NCI-H524 (cell line): Measurements from ENCODE around the gene EEF2KMT.
"Not testable (repeated sequence)": the region's sequence is repeated elsewhere in the genome, so short reads cannot be mapped to it uniquely, and the experiment has no call there.

ENCODE experiments used
- DNase-seq, 2 experiments: peaks; one replicate each; lab custom pipeline; 2025; lab: John Stamatoyannopoulos, UW

The EEF2KMT gene

DNA sequence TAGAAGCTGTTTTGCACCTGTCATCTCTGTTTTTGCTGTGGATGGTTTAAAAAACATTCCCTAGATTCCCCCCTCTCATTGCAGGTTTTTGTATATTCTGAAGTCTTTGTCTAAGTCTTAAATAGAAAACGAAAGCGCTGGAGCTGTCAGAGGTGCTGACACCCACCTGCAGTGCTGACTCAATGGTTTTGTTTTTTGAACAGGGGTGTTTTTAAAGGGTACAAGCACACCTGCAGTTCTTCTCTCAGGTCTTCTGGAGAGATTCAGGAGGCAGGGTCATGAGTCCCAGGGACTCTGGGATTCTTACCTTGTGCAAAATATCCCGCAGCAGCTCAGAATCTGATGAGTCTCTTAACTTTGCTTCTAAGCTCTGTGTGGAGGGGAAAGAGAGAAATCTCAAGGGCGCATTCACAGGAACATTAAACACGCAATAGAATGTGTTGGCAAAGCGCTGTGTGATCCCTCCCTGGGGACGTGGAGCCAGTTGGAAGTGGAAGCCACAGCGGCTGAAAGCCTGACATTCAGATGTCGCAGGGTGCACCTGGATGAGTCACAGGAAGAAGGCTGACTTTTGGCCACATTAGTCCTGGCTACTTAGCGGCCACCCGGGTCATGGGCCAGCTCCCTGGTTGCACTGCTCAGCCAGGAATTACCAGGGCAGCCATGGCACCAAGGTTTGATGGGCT is 2.3 kb downstream of the EEF2KMT start:
- DNase-seq = not testable (repeated sequence)

DNA sequence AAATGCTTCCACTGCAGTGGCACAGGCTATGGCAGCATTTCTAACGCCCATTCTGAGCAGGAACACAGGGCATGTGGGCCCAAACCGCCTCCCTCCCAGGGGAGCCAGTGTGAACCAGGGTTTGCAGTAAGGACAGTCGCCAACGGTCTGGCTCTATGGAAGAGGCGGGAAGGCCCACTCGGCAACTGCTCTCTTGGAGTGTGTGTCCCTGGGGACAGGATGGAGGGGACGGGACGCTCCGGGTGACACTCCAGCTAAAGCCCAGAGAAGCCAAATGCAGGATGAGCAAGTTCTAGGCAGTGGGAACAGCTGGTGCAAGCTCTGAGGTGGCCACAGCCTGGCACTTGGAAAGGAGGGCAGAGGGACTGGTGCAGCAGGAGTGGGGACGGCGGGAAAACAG is 3.8 kb downstream of the EEF2KMT start:
- DNase-seq = peak; percentile 81 to 91

DNA sequence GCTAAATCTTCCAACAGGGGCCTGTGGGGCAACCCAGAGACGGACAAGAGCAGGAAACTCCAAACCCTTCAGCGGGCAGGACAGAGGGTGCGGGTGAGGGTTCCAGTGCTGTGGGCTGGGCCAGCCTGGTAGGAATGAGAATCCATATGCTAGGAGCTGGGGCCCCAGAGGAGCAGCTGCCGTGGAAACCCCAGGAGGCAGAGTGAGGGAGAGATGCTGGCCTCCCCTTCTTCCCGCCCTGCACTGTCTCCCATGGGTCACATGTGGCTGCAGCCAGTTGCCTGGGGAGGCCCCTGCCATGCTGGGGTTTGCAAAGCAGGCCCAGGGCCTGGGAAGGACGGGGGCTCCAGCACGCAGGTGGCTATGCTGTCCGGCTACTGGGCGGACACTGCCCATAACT is 4.5 kb downstream of the EEF2KMT start:
- DNase-seq = peak in 1 of 2 experiments; percentile 20

DNA sequence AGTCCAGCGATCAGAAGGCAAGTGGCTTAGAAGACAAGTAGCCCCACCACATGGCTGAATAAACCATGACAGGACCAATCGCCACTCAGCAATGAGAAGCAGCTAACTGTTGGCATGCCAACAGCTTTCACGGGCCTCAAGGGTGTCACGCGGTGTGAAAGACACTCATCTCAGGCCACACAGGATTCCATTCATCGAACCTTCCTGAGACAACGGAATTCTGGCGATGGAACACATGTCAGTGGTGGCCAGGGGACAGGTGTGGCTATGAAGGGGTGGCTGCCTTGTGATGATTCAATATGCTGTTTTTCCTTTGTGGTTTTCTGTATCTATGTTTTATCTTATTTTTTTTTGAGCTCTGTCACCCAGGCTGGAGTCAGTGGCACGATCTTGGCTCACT is 7.0 kb downstream of the EEF2KMT start:
- DNase-seq = not testable (repeated sequence)

DNA sequence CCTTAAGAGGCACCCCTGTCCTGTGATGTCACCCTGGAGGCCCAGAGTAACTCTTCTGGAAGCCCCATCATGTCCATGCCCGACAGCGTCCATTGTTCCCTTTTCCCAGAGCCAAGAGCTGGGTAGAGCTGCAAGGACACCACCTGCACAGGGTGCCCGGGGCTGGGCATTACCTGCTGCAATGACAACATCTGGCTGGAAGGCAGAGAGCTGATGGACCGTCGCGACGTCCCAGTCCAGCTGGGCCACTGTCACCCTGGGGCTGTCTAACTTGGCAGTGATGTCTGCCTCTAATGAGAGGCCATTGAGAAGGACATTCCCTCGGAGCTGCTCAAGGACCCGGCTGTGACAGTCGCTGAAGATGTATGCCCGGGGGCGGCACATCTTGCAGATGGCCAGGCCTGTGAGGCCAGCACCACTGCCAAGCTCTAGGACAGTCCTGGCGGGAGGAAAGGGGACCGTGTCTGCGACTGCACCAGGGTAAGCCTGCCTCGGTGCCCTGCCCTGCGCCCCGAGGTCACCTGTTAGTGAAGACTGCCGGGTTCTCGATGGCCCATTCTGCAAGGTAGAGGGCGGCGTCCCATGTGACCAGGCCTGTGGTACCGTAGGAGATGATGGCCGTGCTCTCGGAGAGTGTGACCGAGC is 7.6 kb downstream of the EEF2KMT start:
- DNase-seq = not testable (repeated sequence)

DNA sequence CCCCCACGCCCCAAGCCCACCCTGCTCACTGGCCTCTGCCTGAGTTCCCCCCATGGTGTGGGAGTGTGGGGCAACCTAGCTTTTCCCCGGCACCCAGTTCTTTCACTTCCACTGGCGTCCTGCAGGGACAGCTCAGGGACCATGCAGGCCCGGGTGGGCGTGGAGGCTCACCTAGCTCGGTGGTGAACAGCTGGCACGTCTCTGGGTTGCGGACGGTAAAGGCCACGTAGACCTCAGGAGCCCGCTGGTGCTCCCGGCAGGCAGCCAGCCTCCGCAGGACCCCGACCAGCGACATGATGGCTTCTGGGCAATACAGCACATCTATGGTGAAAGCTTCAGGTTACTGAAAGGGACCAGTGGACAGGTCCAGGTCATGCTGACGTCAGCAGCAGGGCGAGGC is 8.7 kb downstream of the EEF2KMT start:
- DNase-seq = not testable (repeated sequence)

DNA sequence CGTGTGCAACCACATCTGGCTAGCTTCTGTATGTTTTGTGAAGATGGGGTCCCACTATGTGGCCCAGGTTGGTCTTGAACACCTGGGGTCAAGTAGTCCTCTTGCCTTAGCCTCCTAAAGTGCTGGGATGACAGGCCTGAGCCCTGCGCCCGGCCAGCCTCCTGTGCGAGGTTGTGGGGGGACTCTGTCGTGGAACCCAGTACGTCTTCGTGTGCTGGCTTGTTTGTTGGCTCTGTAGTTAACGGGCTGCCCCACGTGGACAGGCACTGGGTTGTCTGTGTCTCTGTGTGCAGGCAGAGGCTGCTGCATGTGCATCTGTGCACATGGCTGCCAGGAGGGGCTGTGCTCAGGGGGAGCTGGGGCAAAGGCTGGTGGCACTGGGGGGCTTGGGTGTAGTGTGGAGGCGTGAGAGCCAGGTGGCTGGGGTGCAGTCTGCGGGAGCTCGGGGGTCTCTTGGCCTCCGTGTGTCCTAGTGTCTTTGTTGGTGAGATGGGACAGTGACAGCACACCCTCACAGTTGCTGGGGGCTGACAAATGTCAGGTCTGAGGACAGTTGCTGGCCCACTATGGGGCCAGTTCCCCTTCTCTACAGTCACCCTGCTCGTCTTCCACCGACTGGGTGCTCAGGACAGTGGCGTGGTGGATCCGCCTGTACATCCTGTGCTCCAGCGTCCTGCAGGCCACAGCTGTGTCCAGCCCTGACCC is 9.4 kb downstream of the EEF2KMT start:
- DNase-seq = not testable (repeated sequence)

DNA sequence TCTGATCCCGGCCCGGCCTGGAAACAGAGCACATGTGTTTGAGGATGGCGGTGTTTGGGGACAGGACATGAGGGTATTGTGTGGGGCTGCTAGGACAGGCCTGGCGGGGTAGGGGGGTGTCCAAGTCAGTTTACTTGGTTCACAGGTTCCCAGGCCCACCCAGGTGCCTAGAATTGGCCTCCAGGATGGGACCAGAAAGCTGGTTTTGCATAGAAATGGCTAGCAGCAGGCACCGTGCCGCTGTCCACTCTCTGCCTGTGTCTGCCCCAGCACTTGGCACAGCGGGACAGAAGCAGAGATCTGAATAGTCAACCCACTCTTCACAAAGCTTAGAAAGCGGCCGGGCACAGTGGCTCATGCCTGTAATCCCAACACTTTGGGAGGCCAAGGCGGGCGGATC is 11.9 kb downstream of the EEF2KMT start:
- not testable (repeated sequence) for DNase-seq

DNA sequence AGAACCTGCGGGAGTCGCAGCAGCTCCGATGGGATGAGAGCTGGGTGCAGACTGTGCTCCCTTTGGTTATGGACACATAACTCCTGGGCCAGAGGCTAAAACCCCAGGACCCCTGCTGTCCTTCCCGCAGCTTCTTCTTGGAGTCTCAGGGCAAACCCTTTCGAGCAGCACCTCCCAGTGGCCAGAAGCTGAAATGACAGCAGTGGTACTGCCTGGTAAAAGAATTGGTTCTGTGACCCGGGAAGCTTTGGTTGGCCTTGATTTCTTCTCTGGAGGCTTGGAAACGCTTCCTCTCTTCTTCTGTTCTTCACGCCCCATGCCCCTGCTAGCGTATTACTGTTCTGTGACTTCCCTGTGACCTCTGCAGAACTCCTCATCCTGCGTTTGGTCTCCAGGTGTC is 12.8 kb downstream of the EEF2KMT start:
- DNase-seq = peak in 1 of 2 experiments; percentile 31

DNA sequence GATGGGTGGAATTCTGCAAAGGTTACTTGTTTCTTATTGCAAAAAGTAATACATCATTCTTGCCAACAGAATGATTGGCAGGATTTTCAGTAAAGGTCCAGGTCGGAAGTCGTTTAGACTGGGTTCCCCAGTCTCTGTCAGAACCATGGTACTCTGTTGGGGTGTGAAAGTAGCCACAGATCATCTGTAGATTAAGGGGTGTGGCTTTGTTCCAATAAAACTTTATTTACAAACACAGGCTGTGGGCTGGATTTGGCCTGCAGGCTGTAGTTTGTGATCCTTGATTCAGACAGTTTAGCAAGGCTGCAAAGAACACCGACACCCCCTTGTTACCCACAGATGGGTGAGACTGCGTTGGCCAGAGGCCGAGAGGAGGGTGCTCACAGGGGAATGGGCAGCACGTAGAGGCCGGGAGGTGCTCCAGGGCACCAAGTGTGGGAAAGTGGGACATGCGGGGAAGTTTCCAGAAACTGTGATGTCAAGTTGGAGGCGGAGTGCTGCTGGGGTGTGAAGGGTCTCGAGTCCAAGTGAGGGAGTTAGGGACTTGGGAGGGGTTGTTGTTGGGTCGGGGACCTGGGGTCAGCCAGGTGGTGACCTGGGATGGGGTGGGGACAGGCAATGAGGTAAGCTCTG is 13.4 kb downstream of the EEF2KMT start:
- DNase-seq = not testable (repeated sequence)

DNA sequence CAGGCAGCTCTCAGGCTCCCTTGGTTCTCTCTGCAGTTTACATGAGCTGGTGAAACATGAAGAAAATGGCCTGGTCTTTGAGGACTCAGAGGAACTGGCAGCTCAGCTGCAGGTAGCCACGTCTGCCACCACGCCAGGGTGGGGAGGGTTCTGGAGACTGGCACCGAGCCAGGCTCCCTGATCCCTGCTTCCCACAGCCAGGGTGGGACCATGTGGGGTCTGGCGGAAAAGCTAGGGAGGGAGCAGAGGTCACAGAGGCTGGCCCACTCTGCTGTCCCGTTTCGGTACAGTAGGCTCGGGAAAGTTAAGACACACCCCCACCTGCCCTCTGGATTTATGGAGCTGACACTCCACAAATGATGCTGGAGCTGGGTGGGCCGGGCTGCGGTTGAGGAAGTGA is 13.9 kb downstream of the EEF2KMT start:
- not testable (repeated sequence) for DNase-seq

DNA sequence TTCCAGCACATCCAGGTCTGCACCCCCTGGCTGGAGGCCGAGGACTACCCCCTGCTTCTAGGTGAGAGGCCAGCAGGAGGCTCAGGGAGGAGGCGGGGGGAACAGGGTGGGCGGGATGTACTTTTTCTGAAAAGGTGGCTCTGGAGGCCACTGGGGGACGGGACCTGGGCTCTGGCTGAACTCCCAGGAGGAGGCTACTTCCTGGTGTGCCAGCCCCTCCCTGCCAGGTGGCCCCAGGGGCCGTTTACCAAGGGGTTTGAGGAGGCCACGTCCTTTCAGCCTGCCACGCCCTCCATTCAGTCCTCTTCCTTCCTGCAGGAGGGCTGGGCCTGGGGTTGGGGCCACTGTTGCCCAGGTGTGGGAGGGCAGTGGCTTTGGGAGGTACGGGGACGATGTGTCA is 16.6 kb downstream of the EEF2KMT start:
- DNase-seq = not testable (repeated sequence)

DNA sequence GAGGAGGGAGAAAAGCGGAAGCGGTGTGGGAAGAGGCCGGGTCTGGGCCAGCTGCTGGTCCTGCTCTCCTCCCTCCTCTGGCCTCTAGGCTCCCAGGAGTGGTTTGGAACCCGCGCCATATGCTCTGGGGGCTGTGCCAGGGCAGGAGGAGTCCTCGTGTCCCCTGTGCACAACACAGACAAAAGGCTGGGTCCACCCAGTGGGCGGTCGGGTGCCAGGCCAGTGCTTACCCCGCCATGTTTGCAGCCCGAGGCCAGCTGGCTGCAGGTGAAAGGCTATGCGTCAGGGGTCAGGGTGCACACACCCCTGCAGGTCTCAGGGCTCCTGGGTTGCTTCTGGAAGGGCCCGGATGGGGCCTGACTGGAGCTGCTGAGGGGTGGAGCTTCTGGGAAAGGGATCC is 17.1 kb downstream of the EEF2KMT start:
- not testable (repeated sequence) for DNase-seq

DNA sequence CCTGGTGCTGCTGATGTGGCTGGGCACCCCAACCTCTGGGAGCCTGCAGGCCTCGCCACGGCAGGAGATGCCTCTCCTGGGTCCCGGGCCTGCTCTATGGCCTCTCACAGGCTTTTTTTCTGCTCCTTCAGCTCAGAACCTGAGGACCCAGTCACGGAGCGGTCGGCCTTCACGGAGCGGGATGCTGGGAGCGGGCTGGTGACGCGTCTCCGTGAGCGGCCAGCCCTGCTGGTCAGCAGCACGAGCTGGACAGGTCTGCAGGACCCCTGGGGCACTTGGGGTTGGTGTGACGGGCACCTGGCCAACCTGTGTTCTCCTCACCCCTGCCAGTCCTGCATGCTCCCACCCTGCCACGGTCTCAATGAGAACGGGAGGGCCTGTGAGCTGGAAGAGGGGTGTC is 19.0 kb downstream of the EEF2KMT start:
- no peak for DNase-seq

DNA sequence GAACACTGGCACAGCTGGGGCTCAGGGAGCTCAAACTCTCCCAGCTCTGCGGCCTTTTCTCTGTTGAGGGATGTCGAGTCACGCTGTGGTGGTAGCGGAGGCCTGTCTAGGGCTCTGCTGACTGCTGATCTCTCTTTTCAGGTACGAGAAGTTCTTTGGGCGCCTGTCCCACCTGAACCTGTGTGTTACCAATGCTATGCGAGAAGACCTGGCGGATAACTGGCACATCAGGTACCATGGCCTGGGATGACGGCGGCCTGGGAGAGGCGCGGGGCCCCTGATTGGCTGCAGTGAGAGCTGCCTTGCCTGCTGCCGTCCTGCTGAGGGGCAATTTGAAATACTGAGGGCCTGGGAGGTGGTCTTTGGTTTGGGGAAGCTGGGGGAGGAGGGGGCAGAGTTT is 20.3 kb downstream of the EEF2KMT start:
- DNase-seq = no peak

DNA sequence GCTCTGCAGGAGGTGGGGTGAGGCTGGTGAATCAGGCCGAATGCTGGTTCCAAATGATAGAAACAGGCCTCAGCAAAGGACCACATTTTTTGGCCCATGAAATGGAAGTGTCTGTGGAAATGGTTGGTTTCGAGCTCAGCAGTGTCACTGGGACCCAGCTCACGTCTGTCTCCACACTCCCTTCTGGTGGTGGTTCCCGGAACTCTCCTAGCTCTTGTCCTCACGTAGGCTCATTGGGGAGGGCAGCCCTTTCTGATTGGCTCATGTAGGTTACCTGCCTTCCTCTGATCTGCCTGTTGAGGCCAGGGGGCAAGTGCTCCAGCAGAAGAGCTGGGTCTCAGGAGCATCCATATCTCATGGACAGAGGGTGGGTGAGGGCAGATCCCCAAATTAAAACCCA is 22.0 kb downstream of the EEF2KMT start:
- DNase-seq = no peak

DNA sequence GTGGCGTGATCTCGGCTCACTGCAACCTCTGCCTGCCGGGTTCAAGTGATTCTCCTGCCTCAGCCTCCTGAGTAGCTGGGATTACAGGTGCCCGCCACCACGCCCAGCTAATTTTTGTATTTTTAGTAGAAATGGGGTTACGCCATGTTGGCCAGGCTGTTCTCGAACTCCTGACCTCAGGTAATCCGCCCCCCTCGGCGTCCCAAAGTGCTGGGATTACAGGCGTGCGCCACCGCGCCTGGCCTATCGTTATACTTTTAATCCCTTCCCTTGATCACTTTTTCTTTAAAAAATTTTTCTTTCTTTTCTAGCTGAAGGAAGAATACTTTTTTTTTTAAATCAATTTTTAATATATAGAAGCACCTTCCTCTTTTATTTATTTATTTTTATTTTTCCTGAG is 23.8 kb downstream of the EEF2KMT start:
- DNase-seq = not testable (repeated sequence)

DNA sequence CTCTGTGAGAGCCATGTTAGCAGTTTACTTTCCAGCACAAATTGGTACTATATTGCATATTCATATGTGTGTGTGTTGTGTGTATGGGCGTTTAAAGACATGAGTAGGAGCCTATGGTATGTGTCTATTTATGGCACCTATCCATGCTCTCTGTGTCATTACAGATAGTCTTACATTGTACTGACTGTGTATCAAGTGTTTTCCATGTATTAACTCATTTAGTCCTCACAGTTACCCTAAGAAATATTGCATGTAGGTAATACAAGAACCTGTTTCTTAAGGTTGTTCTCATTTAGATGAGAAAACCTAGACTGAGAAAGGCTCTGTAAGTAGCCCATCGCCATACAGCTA is 24.3 kb downstream of the EEF2KMT start:
- DNase-seq = no peak

DNA sequence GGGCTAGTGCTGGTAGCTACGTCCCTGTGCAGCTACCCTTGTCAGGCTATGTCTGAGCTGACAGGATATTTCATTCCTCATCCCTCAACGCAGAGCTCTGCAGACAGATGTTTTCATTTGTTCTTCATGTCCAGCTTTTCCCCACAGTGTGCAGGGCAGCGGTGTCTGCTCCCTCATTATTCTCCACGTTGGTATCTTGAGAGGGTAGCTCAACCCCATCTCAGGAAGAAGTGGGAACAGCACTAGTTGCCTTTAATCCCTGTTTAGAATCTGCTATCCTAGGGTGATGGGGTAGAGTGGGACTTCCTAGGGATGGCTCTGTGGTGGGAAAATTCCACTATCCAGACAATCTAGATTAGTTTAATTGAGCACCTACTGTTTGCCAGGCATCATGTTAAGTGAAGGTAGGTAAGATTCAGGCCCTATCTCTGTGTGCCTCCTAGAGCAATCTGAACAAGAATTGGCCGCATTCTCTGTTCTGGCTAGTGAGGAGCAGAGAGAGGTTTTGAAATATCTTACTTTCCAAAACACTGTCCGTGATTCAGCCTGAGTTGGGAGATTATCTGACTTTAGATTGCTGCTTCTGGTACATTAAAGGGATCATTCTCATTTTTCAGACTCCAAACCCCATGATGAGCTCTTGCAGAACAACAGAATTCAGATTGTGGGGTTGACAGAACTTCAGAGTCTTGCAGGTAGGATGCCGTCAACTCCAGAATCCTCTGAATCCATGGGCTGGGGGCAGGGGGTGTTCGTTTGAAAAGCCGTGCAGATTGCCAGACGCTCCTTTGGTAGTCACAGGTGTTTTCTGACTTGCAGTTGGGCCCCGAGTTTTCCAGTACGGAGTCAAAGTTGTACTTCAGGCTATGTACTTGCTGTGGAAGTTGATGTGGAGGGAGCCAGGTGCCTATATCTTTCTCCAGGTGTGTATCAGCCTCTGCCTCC is 25.0 kb downstream of the EEF2KMT start:
- DNase-seq = no peak

DNA sequence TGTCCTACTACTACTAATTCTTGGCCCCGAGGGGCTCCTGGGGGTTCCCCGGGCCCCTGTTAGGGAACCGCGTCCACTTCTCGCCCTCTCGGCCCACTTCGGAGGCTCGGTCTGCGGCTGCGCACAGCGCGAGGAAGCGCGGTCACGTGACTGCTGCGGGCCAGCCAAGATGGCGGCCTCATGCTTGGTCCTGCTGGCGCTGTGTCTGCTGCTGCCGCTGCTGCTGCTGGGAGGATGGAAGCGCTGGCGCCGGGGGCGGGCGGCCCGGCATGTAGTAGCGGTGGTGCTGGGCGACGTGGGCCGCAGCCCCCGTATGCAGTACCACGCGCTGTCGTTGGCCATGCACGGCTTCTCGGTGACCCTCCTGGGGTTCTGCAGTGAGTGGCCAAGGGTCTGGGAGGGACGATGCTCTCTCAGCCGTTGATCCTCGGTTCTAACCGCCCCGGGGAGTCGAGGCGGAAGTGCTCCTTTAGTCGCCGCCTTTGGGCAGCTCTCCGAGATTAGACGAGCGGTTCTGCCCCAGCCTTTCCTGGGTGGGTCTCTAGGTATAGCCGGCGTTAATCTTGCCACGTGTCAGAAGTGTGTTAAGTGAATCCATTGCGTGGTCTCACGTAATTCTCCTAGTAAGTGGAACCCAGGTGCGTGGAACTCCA is 25.8 kb downstream of the EEF2KMT start, which contains the start of gene ALG1:
TSS of gene ALG1 (plus strand) at position 163 of the 653 bp plus-strand sequence. CDS start at position 170, 7 bp downstream.
- DNase-seq = peak; percentile 69 to 82

DNA sequence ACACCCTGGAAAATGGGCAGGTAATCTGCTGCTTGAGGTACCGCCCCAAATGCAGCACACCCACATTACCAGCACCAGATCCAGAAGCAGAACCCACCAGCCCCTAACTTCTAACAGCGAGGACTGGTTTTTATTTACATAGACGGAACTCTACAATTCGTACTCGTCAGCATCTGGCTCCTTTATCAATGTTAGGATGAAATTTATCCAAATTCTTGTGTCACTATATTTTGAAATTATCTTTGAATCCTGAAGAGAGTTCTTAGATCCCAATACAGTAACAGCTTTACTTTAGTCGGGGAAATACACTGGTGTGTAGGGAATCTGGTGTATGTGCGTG is 26.3 kb downstream of the EEF2KMT start:
- DNase-seq = no peak
